ENCODE data around the gene MRM3.
"Not testable (repeated sequence)": the region's sequence is repeated elsewhere in the genome, so short reads cannot be mapped to it uniquely, and the experiment has no call there.

MRM3 gene

GRCh38 chr17:781805-782731 lies at the start of gene MRM3, which contains the start of gene GLOD4:
TSS of gene MRM3 (plus strand) at chr17:782353. CDS start at chr17:782379, 26 bp downstream.
TSS of gene GLOD4 (minus strand) at chr17:782280. CDS start at chr17:782255, 25 bp downstream.
- peak; percentile 92 for DNase-seq (ENCODE audit: low spot score)

GRCh38 chr17:732902-733720 lies 49.0 kb upstream of the MRM3 start:
- DNase-seq (ENCODE audit: low spot score): no peak

- DNase-seq (ENCODE audit: low spot score): no peak
These were observed 48.4 kb upstream of the MRM3 start for GRCh38 chr17:733743-734142.

GRCh38 chr17:737561-738113 lies 44.5 kb upstream of the MRM3 start:
- DNase-seq (ENCODE audit: low spot score): no peak

DNA sequence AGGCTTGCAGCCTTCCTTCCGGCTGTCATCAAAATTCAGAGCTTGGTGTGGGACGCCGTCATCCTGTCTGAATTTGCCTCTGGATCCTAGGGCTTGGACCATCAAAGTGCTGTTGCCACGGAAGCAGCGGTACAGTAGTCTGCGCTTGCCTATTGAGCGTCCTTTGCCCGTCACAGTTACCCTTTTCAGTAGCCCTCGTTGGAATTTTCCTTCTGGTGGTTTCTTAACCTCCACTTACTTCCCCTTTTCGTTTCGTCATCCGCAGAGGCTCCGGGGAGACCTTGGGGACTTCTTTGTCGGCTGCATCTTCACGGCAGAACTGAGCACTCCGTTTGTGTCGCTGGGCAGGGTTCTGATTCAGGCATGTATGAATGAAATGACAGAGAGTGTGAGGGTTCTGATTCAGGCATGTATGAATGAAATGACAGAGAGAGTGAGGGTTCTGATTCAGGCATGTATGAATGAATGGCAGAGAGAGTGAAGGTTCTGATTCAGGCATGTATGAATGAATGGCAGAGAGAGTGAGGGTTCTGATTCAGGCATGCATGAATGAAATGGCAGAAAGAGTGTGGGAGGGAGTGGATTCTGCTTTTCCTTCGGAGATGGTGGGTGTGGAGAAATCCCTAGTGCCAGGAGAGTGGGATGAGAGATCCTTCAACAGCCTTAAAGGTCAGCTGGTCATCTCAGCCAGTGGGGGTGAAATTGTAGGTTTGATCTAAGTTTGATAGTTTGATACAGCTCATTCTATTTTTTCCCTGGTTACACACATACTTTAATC lies 41.7 kb upstream of the MRM3 start:
- no peak for DNase-seq (ENCODE audit: low spot score)

DNA sequence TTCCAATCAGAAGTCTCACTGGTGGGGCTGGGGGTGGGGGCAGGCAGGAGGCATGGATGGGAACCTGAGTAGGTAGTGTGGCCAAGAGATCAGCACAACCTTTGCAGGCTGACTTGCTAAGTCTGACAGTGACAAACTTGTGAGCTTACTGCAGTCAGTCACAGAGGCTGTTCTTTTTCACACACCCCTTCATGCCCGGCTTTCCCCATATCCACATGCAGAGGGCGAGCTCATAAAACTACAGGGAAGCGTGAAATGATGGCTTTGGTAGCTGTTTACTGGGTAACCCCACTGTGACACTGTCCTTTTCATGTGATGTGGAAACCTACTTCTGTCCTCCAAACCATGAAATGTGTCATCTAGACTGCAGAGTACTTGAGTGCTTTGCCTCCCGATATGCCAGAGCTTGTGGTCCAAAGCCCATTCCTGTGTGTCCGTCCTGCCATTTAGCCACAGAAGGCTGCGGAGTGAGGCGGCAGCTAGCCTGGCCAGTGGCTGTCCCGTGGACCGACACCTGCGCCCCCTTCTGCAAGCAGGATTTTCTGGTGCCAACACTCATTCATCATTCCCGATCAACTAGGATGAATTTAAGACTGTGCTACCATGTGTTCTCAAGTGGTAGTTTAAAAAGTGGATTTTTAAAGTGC lies 39.9 kb upstream of the MRM3 start:
- DNase-seq (ENCODE audit: low spot score): no peak

GRCh38 chr17:743139-743538 lies 39.0 kb upstream of the MRM3 start:
- no peak for DNase-seq (ENCODE audit: low spot score)

DNA sequence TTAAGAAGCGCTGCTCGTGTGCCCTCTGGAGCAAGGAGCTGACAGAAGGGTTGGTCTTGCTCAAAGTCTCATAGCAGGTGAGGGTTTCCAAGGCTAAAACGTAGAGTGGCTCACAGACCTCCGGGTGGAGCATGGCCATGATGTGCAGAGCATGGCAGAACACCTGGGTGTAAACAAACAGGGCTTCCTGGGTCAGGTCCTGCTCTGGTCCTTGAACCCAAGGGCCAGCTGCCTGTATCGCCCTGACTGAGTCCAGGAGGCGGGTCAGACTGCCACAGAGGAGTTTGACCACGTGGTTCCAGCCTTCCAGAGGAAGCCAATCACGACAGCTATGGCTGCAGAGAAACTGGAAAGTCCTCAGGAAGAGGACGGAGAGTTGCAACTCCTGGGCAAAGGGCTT lies 37.2 kb upstream of the MRM3 start:
- DNase-seq (ENCODE audit: low spot score): no peak

DNA sequence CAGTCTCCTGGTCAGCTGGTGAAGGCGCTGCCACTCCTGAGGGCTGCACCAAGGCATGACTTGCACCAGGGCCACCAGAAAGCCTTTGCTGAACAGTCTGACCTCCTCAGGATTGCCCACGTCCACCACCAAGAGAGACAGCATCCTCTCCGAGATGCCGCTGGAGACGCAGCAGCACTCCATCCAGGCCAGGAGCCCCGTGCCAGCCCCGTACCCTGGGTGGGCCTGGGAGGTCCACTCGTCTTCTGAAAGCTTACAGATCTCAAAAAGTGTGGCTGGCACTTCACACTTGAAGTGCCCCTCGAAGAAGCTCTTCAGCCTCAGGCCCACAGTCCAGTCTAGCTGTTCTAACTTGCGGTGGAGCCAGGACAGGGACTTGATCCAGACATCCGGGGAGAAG lies 36.7 kb upstream of the MRM3 start:
- DNase-seq (ENCODE audit: low spot score): no peak

DNA sequence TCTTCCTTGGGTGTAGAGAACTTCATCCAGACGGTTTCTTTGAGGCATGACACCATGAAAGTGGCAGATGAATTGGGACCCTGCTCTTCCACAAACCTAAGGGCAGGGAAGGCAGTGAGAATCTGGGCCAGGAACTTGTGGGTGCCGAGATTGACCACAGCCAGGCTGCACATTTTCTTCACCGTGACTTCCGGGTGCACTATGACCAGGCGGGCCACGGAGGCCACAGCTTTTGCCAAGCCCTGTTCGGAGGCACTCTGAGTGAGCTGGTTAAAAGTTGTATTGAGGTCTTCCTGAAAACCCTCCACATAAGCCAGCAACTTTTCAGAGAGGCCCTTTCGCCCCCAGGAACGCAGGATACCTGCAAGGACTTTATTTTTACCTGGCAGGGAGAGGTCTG lies 36.0 kb upstream of the MRM3 start:
- DNase-seq (ENCODE audit: low spot score): no peak

DNA sequence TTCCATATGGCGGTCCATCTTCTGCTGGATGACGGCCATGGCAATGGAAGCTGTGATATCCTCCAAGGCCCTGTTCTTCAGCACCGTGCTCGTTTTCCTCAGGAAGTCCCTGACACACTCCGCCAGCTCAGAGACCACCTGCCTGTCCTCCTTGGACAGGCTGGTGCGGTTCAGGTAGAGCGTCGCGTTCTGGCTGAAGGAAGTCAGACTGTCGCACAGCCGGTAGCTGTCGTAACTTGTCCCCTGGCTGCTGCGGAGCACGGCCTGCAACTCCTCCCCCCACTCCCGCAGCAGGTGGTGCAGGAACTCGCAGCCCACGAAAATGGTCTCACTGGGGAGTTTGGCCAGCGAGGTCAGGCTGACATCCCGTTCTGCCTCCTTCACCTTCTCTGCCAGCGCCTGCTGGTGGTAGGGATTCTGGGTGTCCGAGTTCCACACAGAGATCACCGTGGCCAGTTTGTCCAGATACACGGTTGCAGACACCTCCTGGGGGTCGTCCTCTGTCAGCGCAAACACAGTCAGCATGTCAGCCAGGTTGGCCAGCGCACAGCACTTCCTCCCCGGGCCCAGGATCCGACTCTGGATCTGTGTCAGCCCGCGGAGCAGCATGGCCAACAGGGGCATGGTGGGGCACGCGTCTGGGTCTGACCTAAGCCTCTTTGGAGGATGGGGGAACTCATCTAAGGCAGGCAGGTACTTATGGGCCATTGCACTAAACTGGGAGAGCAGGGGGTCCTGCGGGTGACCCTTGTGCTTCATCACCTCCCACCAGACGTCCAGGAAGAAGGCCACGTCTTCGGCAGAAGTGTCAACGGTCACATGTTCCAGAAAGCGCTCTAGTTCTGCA lies 35.1 kb upstream of the MRM3 start:
- no peak for DNase-seq (ENCODE audit: low spot score)

GRCh38 chr17:748604-749003 lies 33.5 kb upstream of the MRM3 start:
- DNase-seq (ENCODE audit: low spot score): not testable (repeated sequence)

GRCh38 chr17:749359-749758 lies 32.8 kb upstream of the MRM3 start:
- DNase-seq (ENCODE audit: low spot score): not testable (repeated sequence)

- no peak for DNase-seq (ENCODE audit: low spot score)
These were observed 31.6 kb upstream of the MRM3 start for GRCh38 chr17:750431-751037.

DNA sequence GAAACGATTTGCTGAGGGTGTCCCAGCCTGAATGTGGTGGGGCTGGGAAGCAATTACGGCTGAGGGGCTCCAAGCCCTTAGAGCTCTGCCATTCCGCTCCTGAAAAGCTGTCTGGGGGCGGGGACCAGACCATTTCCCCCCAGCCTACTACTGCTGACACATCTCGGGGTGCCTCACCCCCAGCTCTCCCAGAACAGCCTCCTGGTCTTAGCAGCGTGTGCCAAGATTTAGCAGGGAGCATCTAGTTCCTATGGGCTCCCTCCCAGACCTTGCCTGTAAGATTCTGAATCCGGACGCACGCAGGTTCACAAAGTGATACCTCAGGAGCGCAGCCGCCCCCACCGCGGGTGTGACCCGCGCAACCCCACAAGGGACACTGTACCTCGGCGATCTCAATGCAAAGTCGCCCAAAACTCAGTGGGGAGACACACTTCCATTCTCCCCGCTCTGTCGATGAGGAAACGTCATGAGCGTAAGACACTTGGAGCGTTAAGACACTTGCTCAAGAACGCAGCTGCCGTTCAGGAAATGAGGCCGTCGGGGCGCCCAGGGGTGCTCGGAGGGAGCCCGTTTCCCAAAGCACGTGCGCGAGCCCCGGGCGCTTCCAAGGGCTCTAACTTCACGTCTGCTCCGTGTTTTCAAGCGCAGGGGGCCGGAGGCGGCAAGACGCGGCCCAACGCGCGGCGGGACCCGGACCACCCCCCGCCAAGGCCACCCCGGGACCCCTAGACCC lies 30.7 kb upstream of the MRM3 start:
- DNase-seq (ENCODE audit: low spot score): peak; percentile 9

- DNase-seq (ENCODE audit: low spot score): peak; percentile 90
These were observed 30.0 kb upstream of the MRM3 start, which contains the start of gene GEMIN4 for GRCh38 chr17:752002-752619. TSS of gene GEMIN4 (minus strand) at chr17:752264. CDS start at chr17:752142, 122 bp downstream.

DNA sequence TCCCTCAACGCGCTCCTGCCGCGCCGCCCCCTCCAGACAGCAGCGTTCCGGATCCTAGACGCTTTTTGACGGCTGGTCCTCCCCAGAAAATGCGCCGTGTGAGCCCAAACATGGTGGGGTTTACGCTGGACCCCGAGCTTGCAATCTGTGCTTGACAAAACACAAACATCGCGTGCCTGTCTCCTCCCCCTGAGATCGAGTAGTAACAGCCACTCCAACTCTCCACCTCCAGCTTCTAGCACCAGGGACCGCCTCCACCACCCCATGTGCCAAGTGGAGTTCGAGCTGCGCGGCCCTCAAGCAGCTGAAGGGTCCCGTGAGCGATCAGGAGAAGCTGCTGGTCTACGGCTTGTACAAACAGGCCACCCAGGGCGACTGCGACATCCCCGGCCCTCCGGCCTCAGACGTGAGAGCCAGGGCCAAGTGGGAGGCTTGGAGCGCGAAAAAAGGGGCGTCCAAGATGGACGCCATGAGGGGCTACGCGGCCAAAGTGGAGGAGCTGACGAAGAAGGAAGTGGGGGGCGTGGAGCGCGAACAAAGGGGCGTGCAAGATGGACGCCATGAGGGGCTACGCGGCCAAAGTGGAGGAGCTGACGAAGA lies 29.4 kb upstream of the MRM3 start:
- DNase-seq (ENCODE audit: low spot score): peak; percentile 23

GRCh38 chr17:753418-753817 lies 28.7 kb upstream of the MRM3 start:
- no peak for DNase-seq (ENCODE audit: low spot score)
